H1 (cell line): ENCODE measurements around the gene COQ8B. TPM values are rescaled to one million over a fixed set of nuclear protein-coding genes. Genes with fewer than 3 reads are reported as not detected.

Source experiments
- BCL11A ChIP-seq, 2 experiments: IDR thresholded peaks; one replicate each; pipeline ENCODE4 v1.6.1; 2011; ENCODE audit warnings: low read depth in 2 of 2, low read length in 2 of 2, mild to moderate bottlenecking in 2 of 2
- CBX5 ChIP-seq: fragments of 300-800, 300-1000 bp; sonication (generic); IDR thresholded peaks from 2 replicates; pipeline ENCODE4 v1.7.1; 2016; ENCODE audit warnings: antibody characterized with exemption, low read length, low read depth
- GABPA ChIP-seq: IDR thresholded peaks from 2 replicates; pipeline ENCODE4 v1.6.1; 2011; ENCODE audit warnings: mild to moderate bottlenecking, low read length, moderate library complexity, borderline replicate concordance; ENCODE audit not compliant: insufficient read depth
- MAX ChIP-seq: IDR thresholded peaks from 2 replicates; pipeline ENCODE4 v1.6.1; 2012; ENCODE audit warnings: inconsistent platforms
- SIX5 ChIP-seq: IDR thresholded peaks from 2 replicates; pipeline ENCODE4 v1.6.1; 2011; ENCODE audit warnings: mild to moderate bottlenecking, low read depth, low read length
- TAF7 ChIP-seq: optimal IDR thresholded peaks from 2 replicates; pipeline ENCODE3; 2011; ENCODE audit warnings: low read depth, mild to moderate bottlenecking, inconsistent platforms, low read length, moderate library complexity, borderline replicate concordance
- polyA plus RNA-seq, 7 experiments: library from polyadenylated mRNA; depleted of rRNA in 3 of 7; stranded (reverse) in 5 of 7; unstranded in 2 of 7; fragments of >200 nt in 5 of 7; fragments of 200-250 nt in 2 of 7; gene quantifications; 1 replicate in 5 of 7; 2 replicates in 1 of 7; 4 replicates in 1 of 7; pipeline versions ENCODE4 v1.2.1 to v1.2.3, GENCODE V29; 2011 to 2013; ENCODE audit warnings: missing spikeins in 2 of 7, mixed read lengths in 2 of 7
- total RNA-seq: library from RNA; stranded (reverse); fragmentation: NEBNext Ultra II Directional; extraction: Animal tissue kit (Norgen Biotek cat#: 25700); gene quantifications from 2 replicates; pipeline ENCODE4 v1.2.1, GENCODE V29; 2021
- TF ChIP-seq, protein P1 (sequence below): IDR thresholded peaks from 2 replicates; pipeline ENCODE4 v1.6.1; 2012; ENCODE audit warnings: low read length, inconsistent platforms

The COQ8B gene
- total and polyA plus RNA-seq, 2 of the 8 experiments (the other 6 are each of a cell fraction or from before 2014, with no cell fraction given), result 41.7 to 46.1 TPM

DNA sequence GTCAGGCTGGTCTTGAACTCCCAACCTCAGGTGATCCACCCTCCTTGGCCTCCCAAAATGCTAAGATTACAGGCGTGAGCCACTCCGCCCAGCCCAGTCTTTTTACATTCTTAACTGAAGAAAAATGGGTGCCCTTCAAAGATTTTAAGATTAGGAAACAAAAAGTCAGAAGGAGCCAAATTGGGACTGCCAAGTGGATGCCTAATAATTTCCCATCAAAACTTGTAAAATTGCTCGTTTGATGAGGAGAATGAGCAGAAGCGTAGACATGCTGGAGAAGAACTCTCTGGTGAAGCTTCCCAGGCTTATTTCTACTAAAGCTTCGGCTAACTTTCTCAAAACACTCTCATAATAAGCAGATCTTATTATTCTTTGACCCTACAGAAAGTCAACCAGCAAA, 57.6 kb downstream of the COQ8B start (continued):
- TF ChIP-seq MAX (no peak), TAF7 (no peak), SIX5 (no peak), CBX5 (no peak), BCL11A (IDR thresholded peaks at IDR 0.05; ENCODE audit: low read depth in 2 of 2, low read length in 2 of 2) (no peak), GABPA (no peak)
- TF ChIP-seq, protein P1, sequence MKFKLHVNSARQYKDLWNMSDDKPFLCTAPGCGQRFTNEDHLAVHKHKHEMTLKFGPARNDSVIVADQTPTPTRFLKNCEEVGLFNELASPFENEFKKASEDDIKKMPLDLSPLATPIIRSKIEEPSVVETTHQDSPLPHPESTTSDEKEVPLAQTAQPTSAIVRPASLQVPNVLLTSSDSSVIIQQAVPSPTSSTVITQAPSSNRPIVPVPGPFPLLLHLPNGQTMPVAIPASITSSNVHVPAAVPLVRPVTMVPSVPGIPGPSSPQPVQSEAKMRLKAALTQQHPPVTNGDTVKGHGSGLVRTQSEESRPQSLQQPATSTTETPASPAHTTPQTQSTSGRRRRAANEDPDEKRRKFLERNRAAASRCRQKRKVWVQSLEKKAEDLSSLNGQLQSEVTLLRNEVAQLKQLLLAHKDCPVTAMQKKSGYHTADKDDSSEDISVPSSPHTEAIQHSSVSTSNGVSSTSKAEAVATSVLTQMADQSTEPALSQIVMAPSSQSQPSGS, result no peak
